Neural crest cell (in vitro differentiated cells): ENCODE results near the gene ILF2. TPM values are rescaled to one million over a fixed set of nuclear protein-coding genes. Genes with fewer than 3 reads are reported as not detected.

Experiments used
- DNase-seq: peaks from one replicate; pipeline ENCODE4 v3.0.0; 2021; ENCODE audit warnings: low read depth, mixed read lengths, low spot score
- H3K27ac Mint-ChIP-seq: one replicate; pipeline ENCODE4 v1.8.0; 2021; ENCODE audit warnings: mild to moderate bottlenecking, mixed read lengths; ENCODE audit not compliant: unreplicated experiment
- H3K27me3 Mint-ChIP-seq: 2 replicates; pipeline ENCODE4 v1.8.0; 2021; ENCODE audit warnings: low read depth, mild to moderate bottlenecking, mixed read lengths
- H3K36me3 Mint-ChIP-seq: 2 replicates; pipeline ENCODE4 v1.8.0; 2021; ENCODE audit warnings: low read depth, mild to moderate bottlenecking, mixed read lengths
- H3K4me1 Mint-ChIP-seq: 2 replicates; pipeline ENCODE4 v1.8.0; 2021; ENCODE audit warnings: mixed read lengths
- H3K4me3 Mint-ChIP-seq: one replicate; pipeline ENCODE4 v1.8.0; 2021; ENCODE audit warnings: mild to moderate bottlenecking, mixed read lengths
- H3K9me3 Mint-ChIP-seq: 2 replicates; pipeline ENCODE4 v1.8.0; 2021; ENCODE audit warnings: mixed read lengths
- CTCF ChIP-seq: fragments of 200-600 bp; sonication (generic); conservative IDR thresholded peaks from 2 replicates; pipeline ENCODE4 v1.5.0; 2021; ENCODE audit warnings: antibody characterized with exemption, mild to moderate bottlenecking
- total RNA-seq: library from RNA; stranded (reverse); gene quantifications from 2 replicates; pipeline ENCODE4 v1.2.1, GENCODE V29; 2021

Gene ILF2
- total RNA-seq, 1 donor from 2014 or later, result 404 TPM

GRCh38 chr1:153659175-153659534 is 11.6 kb downstream of the ILF2 start:
- H3K4me3 Mint-ChIP-seq, result peak overlapping the region; percentile 97
- peak overlapping the region; percentile 94 for H3K27ac Mint-ChIP-seq
- no peak for DNase-seq
- peaks cover 17% of the 10 kb centered on the region for H3K4me1 Mint-ChIP-seq
- H3K36me3 Mint-ChIP-seq, result peaks cover 5% of the 10 kb centered on the region
- no peaks in the 10 kb centered on the region for H3K27me3 Mint-ChIP-seq
- TF ChIP-seq CTCF, result no peak
- H3K9me3 Mint-ChIP-seq, result no peaks in the 10 kb centered on the region

GRCh38 chr1:153658400-153659174 is 12.2 kb downstream of the ILF2 start, which contains the start of gene SNAPIN:
Gene SNAPIN (plus strand): TSS chr1:153658703. CDS start chr1:153658744, 41 bp downstream.
- peak; percentile 33 for TF ChIP-seq CTCF
- peaks cover 3% of the 10 kb centered on the region for H3K36me3 Mint-ChIP-seq

GRCh38 chr1:153655333-153655732 is 15.5 kb downstream of the ILF2 start:
- Mint-ChIP-seq H3K36me3 (no peaks in the 10 kb centered on the region), H3K27me3 (no peaks in the 10 kb centered on the region), H3K4me3 (no peak overlapping the region), H3K4me1 (peaks cover 17% of the 10 kb centered on the region), H3K9me3 (no peaks in the 10 kb centered on the region), H3K27ac (no peak overlapping the region)
- DNase-seq, result no peak
- TF ChIP-seq CTCF, result no peak

More at GRCh38 chr1:153658400-153659174, 12.2 kb downstream of the ILF2 start, which contains the start of gene SNAPIN:
- Mint-ChIP-seq H3K4me3 (peak within 1 kb of the TSS; percentile 97), H3K27me3 (no peaks in the 10 kb centered on the region), H3K27ac (peak within 1 kb of the TSS; percentile 94), H3K9me3 (no peaks in the 10 kb centered on the region), H3K4me1 (peaks cover 17% of the 10 kb centered on the region)
- peak; percentile 90 for DNase-seq

- no peaks in the 10 kb centered on the region for H3K36me3 Mint-ChIP-seq
- H3K4me1 Mint-ChIP-seq, result no peaks in the 10 kb centered on the region
- no peaks in the 10 kb centered on the region for H3K27me3 Mint-ChIP-seq
- H3K27ac Mint-ChIP-seq, result no peak overlapping the region
- DNase-seq, result no peak
- H3K9me3 Mint-ChIP-seq, result no peaks in the 10 kb centered on the region
- peak overlapping the region; percentile 41 for H3K4me3 Mint-ChIP-seq
- TF ChIP-seq CTCF, result no peak
Measured at GRCh38 chr1:153652805-153653500, 17.8 kb downstream of the ILF2 start.

GRCh38 chr1:153651771-153652170 is 19.0 kb downstream of the ILF2 start:
- Mint-ChIP-seq H3K27ac (no peak overlapping the region), H3K36me3 (peaks cover 6% of the 10 kb centered on the region), H3K4me1 (peaks cover 6% of the 10 kb centered on the region), H3K9me3 (no peaks in the 10 kb centered on the region), H3K4me3 (no peak overlapping the region), H3K27me3 (no peaks in the 10 kb centered on the region)
- no peak for TF ChIP-seq CTCF
- no peak for DNase-seq
